GM18909 (cell line): ENCODE results near the gene EFNA3.

Experiments used
- ATAC-seq: cut with Tn5 transposase; IDR thresholded peaks from one replicate; pipeline ENCODE4 v1.9.1; 2021; ENCODE audit warnings: mild to moderate bottlenecking; ENCODE audit not compliant: unreplicated experiment, poor library complexity

The EFNA3 gene

DNA sequence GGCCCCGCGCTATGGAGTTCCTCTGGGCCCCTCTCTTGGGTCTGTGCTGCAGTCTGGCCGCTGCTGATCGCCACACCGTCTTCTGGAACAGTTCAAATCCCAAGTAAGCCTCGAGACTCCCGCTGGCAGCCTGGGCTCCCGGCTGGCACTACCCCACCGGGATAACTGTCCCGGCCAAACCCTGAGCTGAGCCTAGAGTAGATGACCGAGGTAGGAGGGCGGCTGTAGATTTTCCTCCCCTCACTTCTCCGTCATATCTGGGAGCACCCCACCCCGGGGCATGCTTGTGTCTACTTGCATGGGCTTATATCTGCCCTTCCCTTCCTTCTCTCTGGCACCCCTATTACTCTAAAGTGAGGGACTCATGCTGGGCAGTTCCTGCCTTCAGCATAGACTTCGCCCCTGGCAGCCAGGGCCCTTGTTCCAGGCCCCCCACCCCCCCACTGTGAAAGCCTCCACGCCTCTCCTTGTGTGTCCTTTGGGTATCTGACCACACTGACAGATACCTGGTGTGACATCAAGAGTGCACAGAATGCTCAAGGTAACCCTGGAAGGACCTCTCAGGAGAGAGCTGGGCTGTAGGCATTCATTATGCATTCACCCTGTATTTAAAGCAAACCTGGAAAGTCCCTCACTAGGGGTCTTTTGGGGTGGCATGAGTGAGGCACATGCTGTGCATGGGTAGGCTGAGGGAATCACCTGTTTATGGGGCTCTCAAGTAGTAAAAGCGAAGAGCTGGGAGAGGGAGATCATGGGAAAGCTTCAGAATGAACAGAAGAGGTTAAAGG lies 49.5 kb downstream of the EFNA3 start:
- no peak for ATAC-seq

DNA sequence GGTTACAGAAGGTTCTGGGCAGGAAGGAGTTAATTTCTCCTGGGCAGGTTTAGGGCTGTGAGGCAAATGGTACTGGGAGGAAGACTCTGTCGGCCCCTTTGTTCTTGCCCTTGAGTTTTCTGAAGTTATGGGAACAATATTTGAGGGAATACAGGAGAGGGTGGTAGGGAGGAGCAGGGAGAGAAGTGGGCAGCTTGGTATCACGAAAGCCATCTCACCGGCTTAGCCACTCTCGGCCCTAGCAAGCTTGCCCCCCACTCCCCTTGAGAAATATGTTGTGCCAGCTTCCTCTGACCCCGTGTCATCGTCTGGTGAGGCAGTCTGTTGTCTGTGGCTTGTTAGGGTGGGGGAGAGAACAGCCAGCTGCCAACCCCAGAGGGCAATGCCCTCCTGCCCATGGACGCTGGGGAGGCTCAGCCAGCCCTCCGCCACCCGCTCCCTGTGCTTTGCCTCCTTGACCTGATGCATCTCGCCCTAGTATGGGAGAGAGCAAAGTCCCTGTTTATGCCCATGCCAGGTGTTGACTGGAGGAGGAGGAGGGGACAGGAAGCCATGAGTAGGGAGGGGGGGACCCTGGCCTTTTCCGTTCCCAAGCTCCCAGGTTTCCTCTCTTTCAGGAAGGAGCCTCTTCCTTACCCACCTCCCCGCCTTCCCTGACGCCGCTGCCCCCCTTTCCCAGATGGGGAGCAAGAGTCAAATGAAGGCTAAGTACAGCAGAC lies 50.3 kb downstream of the EFNA3 start:
- no peak for ATAC-seq

DNA sequence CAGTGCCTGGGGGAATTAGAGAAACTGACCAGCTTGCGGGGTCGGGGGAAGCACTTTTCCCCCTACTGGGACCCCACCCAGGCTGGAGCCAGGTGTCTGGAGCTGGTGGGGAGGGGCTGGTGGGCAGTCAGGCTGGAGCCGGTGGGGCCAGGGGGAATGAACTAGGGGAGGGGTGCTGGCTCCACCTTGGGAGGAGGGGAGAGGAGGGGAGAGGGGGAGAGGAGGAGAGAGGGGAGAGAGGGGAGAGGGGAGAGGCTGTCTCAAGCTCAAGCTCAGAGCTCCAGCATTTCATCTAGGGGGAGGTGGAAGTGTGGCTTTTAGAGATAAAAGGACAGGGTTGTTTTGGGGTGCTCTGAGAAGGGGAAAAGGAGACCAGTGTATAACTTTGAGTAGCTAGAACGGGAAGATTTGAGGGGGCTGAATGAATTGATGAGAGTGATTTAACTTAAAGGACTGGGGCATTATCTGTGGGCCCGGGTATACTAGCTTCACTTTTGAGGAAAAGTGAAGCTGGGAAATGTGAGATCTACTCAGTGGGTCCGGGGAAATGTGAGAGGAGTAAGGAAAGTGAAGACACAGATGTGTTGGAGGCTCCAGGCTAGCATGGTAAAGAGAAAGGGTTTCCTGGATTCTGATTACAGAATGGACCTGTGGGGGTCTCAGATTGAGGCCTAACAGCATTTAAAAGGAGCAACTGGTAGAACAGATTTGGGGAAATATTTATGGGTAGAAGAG lies 51.8 kb downstream of the EFNA3 start:
- ATAC-seq, result no peak

- no peak for ATAC-seq
Measured at GRCh38 chr1:155131285-155131684, 52.6 kb downstream of the EFNA3 start.

DNA sequence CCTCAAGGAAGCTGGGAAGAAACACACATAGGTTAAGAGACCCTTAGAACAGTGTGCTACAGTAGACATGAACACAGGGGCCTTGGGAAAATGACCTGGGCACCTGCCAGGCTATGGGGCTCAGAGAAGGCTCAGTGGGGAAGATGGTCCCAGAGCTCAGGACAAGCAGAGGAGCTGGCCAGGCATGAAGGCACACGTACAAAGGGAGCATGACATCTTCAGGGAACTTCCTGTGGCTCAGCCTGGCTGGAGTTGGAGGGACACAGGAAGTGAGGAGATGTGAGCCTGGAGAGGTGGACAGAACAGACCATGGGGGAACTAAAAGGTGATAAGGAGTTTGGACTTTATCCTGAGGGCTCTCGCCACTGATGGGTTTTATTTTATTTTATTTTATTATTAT lies 53.2 kb downstream of the EFNA3 start:
- ATAC-seq, result no peak

DNA sequence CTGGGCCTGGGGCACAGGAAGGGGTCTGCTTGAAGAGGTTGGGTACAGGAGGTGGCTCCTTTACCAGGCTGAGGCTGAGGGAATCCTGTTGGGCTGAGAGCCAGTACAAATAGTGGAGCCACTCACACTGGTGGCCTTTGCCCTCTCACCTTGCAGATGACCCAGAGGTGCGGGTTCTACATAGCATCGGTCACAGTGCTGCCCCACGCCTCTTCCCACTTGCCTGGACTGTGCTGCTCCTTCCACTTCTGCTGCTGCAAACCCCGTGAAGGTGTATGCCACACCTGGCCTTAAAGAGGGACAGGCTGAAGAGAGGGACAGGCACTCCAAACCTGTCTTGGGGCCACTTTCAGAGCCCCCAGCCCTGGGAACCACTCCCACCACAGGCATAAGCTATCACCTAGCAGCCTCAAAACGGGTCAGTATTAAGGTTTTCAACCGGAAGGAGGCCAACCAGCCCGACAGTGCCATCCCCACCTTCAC lies 55.2 kb downstream of the EFNA3 start:
- no peak for ATAC-seq

- ATAC-seq, result no peak
Measured at GRCh38 chr1:155134322-155134721, 55.7 kb downstream of the EFNA3 start.

DNA sequence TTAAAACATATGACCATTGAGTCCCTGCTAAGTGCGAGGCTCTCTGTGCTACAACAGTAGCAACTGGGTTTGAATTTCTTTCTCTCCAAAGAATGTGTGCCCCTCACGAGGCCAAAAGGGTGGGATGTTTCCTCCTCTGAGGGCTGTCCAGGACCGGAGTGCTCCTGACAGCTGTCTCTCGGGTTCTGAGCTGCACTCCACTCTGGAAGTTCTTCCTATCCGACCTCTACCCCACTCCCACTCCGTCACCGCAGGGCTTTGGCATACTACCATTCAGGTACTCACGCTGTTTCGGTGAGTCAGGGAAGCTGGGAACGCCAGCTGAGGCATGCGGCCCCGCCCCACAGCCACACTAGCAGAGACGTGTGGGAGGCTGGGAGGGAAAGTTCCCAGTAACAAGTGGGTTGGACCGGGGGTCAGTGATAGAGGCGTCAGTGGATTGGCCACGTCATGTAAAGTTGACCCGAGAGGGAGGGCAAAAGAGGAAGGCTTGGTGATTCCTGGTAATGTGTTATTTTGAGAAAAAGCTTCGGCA lies 56.3 kb downstream of the EFNA3 start:
- ATAC-seq, result no peak

GRCh38 chr1:155135415-155136028 lies 56.9 kb downstream of the EFNA3 start, which contains the start of gene SLC50A1:
TSS of gene SLC50A1 (plus strand) at chr1:155135852. CDS start at chr1:155135912, 60 bp downstream.
- ATAC-seq, result peak; percentile 73

DNA sequence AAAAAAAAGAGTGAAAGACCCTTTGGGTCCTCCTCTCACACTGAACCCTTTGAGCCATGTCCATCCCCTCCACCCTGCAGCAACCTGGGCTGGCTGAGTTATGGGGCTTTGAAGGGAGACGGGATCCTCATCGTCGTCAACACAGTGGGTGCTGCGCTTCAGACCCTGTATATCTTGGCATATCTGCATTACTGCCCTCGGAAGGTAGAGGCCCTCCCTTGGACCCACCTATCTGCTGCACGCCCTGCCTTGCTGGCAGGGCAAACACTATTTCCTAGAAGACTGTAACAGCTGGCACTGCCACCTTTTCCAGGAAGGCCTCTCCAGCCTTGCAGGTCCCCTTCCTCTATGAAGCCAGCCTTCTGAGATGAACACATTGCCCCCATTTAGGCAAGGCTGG lies 58.1 kb downstream of the EFNA3 start:
- ATAC-seq, result no peak
